ENCODE data around the gene PIH1D1.

PIH1D1 gene

DNA sequence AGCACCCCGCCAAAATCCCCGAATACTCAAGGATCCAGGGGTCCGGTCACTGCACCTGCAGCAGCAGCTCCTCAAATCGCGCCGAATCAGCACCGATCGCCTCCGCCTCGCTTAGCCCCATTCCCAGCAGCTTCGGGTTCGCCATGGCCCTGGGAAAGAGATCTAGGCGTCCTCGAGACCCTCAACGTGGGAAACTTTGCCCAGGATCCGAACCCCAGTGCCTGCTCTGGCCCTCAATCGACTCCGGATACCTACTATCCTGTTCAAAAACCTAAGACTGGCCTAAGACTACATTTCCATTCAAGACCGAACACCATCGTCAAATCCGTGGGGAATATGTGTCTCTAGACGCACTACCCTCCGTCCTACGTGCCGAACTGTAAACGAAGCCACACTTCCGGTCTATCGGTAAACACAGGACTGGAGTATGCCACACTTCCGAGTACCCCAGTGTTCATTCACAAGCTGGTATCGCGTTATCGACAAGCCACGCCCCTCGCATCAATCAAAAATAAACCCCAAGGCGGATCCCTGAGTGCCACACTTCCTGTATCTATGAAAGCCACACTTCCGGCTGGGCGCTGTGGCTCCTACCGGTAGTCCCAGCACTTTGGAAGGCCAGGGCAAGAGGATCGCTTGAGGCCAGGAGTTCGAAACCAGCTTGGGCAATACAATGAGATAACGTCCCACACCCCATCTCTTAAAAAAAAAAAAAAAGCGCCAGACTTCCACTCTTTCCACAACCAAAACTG lies at the start of gene PIH1D1:
TSS of gene PIH1D1 (minus strand) at position 385 of the 752 bp plus-strand sequence. CDS start at position 145, 240 bp downstream.
- DNase-seq: peak; percentile 60 to 99 (median 94)

DNA sequence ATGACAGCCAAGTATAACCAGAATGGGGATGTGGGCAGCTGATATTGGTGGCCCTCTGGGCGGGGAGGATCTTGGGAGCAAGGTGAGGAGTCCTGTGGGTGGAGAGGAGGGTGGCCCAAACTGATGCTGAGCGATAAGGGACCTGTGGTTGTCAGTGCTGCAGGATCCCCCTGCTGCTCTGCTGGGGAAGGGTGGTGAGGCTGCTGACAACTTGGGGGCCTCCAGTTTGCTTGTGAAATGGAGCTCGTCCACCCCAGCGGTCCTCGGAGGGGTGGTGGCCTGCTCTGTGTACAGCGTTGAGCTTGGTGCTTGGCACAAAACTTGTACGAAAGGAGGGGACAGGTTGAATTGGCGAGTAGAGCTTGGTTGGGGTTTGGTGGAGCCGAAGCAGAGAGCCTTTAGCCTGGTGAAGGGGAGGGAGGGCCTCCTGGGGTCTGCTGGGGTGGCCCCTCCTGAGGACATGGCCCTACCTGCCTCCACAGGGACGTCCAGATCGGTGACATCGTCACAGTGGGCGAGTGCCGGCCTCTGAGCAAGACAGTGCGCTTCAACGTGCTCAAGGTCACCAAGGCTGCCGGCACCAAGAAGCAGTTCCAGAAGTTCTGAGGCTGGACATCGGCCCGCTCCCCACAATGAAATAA lies 47.5 kb upstream of the PIH1D1 start:
- no peak for DNase-seq

DNA sequence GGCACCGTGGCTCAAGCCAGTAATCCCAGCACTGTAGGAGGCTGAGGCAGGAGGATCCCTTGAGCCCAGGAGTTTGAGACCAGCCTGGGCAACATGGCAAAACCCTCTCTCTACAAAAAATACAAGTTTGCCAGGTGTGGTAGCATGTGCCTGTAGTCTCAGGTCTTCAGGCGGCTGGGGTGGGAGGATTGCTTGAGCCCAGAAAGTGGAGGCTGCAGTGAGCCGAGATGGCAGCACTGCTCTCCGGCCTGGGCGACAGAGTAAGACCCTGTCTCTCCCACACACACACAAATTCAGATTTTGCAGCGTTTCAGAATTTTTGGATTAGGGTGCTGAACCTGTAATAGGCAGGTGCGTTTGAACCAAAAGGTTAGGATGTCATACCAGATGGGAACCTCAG lies 46.9 kb upstream of the PIH1D1 start:
- DNase-seq: no peak

DNA sequence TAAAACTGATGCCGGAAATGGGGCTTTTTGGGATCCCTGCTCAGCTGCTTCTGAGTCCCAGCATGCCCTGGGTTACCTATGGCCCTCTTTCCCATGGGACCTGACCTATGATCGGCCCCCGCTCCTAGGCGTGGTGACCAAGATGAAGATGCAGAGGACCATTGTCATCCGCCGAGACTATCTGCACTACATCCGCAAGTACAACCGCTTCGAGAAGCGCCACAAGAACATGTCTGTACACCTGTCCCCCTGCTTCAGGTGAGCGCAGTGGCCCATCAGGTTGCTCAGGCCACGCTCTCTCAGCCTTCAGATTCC lies 46.1 kb upstream of the PIH1D1 start:
- no peak for DNase-seq

DNA sequence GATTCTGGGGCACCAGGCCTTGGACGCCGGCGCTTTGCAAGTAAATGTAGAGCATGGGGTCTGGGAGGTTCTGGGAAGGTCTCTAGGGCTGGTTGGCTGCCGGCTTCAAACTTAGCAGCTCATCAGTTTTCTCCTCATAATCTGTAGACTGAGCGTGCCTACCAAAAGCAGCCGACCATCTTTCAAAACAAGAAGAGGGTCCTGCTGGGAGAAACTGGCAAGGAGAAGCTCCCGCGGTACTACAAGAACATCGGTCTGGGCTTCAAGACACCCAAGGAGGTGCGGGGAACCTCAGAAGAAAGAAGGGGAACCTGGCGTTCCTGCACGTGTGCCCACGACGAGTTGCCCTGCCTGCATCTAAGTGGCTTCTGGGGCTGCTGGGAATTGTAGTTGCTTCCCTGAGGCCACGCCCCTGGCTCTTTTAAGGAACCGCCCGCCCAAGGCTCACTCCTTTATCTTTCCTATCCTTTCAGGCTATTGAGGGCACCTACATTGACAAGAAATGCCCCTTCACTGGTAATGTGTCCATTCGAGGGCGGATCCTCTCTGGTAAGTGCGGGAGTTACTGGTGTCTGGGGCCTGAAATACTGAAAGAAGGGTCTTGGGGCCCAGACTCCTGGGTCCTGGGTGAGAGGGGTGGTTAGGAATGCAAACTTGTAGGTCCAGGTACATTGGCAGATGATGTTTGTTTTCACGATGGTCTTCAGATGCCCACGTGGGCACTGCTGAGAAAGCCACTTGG lies 45.6 kb upstream of the PIH1D1 start:
- DNase-seq: peak in 16 of 56 donors; percentile 1 to 62 (median 19)

DNA sequence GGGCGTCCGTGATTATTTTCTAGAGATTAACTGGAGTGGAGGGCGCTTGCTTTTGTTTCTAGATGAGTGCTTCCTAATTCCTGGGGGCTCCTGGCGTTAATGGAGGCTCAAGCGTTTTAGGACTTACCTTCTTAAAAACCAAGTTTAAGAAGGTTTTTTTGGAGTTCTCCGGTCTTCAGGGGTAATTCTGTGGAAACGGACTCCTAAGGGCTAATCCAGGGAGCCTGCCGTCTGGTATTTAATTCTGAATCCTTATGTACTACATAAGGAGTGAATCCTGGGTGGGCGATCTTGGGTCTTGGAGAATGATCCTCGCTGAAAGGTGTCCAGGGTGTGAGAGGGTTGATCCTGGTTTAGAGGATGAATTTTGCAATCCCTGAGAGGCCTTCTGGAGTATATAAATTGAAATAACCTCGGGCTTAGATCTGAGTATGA lies 45.0 kb upstream of the PIH1D1 start:
- no peak for DNase-seq

DNA sequence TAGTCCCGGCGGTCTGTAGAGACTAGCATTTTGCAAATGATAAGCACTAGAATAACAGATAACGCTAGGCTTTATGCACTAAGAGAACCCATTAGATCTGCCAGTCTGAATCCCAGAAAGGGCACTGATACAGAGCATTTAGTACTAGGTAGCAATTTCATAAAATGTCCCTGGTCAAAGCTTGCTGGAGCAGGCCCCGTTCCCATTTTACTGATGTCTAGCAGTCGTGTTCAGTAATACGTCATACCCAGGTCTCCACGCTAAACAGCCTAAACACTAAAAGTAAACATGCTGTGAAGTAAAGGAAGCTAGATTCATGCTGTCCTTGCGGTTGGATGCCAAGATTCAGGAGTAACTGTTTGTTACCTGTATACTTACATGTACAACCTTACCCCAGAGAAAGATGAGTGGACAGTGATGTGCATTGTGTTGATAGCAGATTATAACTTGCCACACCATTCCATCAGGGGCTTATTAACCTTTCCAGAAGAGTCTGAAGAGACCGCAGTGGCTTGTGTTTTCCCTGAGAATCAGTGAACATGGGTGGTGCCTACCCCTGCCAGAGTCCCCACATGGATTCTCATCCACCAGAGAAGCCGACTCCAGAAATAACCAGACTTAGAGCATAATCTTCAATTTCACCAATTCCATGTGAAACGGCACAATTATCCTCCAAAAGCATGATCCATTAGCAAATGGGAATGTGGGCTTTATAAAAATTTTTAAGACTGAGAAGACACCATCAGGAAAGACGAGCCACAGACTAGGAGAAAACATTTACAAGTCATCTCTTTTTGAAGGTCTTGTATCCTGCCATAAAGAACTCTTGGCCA lies 41.2 kb upstream of the PIH1D1 start:
- DNase-seq: no peak

DNA sequence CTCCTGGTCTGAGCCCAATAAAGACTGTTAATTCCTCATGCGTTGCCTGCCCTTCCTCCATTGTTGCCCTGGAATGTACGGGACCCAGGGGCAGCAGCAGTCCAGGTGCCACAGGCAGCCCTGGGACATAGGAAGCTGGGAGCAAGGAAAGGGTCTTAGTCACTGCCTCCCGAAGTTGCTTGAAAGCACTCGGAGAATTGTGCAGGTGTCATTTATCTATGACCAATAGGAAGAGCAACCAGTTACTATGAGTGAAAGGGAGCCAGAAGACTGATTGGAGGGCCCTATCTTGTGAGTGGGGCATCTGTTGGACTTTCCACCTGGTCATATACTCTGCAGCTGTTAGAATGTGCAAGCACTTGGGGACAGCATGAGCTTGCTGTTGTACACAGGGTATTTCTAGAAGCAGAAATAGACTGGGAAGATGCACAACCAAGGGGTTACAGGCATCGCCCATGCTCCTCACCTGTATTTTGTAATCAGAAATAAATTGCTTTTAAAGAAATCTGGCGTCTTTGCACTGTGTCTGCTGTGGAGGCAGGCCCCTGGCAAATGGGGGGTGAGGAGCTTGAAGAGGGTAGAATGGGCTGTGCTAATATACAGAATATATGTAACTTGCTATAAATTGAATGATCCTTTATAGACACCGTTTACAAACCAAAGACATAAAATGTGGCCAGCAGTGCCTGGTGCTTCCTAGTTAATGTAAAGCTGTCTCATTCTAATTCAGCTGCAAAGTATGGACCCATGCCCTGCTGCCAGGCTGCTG lies 40.4 kb upstream of the PIH1D1 start:
- DNase-seq: no peak

DNA sequence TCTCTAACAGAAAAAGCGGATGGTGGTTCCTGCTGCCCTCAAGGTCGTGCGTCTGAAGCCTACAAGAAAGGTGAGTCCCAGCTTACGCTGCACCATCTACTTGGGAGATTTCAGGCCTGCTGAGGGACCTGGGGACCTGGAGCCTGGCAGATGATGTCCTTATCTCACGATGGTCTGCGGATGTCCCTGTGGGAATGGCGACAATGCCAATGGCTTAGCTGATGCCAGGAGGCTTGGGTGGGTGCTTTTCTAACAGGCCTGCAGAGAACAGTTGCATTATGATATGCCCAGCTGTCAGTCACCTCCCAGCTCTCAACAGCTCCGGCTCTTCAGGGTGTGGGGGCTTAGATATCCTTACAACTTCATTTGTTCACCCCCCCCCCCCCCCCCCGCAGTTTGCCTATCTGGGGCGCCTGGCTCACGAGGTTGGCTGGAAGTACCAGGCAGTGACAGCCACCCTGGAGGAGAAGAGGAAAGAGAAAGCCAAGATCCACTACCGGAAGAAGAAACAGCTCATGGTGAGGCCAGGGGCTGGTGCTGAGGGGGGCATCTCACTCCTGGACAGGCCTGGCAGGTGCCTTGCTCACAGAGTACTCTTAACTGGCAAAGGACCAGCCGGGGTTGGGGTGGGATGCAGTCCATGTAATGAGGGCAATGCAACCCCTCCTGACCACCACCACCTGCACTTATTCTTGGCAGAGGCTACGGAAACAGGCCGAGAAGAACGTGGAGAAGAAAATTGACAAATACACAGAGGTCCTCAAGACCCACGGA lies 39.6 kb upstream of the PIH1D1 start:
- DNase-seq: no peak

DNA sequence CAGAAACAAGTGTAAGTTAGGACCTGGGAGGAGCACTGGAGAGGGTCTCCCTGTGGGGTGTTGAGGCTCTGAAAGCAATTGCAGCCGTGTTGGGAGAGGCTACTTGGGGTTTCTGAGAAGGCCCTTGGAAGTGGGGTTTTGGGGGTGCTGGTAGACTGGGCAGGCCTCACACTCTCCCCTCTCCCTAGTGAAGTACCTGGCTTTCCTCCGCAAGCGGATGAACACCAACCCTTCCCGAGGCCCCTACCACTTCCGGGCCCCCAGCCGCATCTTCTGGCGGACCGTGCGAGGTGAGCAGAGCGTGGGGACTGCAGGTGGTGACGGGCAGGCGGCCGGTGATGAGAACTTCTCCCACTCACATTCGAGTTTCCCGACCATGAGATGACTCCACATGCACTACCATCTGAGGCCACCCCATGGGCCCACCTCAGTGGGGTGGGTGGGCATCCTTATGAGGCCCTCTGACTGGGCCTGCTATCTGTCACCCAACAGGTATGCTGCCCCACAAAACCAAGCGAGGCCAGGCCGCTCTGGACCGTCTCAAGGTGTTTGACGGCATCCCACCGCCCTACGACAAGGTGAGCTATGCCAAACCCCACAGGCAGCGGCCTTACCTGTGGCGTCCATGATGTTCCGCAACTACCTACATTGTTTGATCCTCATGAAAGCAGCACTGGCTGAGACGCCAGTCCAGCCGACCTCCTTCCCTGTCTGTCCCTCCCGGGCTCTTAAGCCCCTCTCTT lies 38.8 kb upstream of the PIH1D1 start:
- DNase-seq: no peak

DNA sequence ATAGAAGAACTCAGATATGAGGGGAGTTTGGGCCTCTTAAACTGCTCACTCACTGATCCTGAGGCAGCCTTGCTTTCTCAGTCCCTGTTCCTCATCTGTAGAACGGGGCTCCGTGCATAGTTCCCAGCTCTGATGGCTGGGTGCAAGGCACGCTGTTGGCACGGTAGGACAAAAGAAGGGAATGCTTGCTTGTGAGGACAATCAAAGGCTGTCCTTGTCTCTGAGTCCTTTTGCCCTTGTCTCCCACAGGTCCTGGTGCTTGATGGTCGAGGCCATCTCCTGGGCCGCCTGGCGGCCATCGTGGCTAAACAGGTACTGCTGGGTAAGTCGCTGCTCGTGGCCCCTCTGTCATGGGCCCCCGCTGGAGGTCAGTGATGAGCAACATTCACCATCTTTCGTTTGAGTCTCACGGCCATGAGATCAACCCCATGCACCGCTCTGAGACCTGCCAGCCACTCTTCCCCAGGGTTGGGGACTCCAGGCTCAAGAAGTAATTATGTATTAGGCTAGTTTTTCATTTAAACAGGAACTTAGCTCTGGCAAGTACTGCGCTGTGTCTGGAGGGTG lies 38.1 kb upstream of the PIH1D1 start:
- DNase-seq: no peak

DNA sequence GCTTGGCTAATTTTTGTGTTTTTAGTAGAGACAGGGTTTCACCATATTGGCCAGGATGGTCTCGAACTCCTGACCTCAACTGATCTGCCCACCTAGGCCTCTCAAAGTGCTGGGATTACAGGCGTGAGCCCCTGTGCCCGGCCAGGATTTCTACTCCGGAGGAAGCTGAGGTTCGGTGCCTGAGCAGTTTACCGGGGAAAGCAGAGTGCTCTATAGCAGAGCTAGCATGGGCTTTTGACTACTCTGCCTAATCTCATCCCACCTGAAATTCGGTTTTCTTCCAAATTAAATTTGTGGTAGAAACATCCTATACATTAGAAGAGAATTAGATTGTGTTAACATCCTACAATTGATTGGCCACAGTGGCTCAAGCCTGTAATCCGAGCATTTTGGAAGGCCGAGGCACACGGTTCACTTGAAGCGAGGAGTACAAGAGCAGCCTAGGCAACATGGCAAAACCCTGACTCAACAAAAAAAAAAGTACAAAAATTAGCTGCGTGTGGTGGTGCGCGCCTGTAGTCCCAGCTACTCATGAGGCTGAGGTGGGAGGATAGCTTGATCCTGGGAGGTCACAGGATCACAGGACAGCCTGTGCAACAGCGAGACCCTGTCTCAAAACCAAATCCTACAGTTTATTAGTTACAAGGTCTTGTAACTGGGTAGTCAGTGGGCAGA lies 37.4 kb upstream of the PIH1D1 start:
- no peak for DNase-seq

DNA sequence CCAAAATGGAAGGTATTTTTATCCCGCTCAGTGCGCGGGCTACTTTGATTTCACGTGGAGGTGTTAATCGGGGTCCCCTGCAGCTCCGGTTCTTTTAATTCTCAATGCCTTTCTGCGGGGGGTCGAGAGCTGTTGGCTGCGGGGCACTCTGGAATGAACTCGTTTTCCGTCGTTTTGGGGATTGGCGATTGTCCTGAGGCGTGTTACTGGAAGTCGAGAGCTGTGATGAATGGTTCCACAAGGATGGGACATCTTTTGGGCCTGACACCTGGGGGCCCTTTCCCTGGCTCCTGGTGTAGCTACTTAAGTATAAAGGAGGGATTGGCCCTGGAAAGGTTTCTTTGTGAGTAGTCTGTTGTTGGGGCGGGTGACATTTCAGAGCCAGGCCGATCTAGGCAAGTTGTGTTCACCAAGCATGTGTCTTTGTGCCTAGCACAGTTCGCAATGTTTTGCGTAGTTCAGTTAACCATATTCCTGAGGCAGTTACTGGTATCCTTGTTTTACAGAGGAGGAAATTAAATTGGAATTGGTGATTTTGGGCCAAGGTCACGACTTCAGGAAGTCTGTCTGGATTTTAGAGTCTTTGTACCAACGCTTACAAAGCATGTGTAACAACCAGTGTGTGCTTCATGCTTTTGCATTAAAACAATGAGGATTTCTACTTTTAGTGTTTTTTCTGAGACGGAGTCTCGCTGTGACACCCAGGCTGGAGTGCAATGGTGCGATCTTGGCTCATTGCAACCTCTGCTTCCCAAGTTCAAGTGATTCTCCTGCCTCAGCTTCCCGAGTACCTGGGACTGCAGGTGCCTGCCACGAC lies 36.6 kb upstream of the PIH1D1 start:
- DNase-seq: no peak

DNA sequence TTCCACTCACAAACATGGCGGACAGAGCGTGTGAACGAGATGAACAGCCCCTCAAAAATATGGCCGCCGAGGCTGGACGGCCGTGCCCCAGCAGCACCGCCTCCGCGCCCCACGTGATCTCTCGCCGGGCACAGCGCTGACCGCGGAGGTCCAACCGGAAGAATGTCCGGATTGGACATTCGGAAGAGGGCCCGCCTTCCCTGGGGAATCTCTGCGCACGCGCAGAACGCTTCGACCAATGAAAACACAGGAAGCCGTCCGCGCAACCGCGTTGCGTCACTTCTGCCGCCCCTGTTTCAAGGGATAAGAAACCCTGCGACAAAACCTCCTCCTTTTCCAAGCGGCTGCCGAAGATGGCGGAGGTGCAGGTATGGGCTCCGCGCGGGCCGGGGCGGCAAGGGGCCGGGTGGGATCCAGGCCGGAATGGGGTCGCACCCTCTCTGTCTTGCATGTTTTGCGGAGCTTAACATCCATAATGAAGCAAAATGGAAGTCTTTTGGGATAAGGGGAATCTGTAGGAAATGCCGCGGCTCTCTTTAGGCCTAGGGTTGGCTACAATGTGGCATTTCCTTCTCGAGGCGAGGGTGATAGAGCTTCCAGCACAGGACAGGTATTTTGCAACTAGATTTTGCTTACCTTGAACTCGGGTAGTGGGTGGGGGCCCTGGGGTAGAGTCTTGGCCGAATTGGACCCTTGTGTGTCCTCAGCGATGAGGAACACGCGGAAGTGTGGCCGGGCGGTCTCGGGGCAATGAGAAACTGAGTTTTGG lies 35.8 kb upstream of the PIH1D1 start, which contains the start of gene RPL13A:
TSS of gene RPL13A (plus strand) at position 332 of the 769 bp plus-strand sequence. CDS start at position 354, 22 bp downstream.
- peak; percentile 80 to 100 (median 98) for DNase-seq

DNA sequence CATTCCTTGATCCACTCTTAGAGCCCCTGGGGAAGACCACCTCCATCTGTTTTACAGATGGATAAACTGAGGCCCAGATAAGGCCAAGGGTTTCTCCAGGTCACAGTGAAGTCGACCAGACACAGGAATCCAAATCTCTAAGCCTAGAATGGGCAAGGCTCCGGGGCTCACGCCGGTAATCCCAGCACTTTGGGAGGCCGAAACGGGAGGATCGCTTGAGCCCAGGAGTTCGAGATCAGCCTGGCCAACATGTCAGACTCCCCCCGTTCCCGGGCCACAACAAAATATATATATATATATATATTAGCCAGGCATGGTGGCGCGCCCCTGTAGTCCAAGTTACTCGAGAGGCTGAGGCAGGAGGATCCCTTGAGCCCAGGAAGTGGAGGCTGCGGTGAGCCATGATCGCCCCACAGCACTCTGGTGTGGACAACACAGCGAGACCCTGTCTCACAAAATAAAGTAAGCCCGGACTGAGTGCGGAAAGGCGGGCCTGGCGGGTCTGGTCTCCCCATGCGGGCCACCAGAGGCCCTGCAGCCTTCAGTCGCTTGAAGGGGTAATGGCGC lies 35.2 kb upstream of the PIH1D1 start:
- no peak for DNase-seq

DNA sequence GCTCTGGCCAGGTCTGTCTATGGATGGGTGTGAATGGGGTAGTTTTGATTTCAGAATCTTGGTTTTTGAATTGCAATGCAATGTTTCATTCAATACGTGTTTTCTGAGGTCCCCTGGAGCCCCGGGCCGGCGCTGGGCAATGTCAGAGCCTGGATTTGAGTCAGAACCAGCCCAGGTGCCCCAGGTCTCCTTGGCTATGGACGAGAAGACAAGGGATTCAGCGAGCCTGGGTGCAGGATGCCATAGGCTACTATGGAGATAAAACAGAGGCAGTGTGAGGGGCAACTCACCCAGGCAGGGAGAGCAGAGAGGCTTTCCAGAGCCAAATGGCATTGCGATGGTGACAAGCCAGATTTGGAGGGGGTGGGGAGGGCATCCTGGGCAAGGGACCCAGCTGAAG lies 34.6 kb upstream of the PIH1D1 start:
- no peak for DNase-seq

Data from nucleus accumbens (tissue), 56 donors.